Heart right ventricle (tissue), 16 donors: ENCODE results near the gene SURF6. TPM values are rescaled to one million over a fixed set of nuclear protein-coding genes. Genes with fewer than 3 reads are reported as not detected.
"Not testable (repeated sequence)": the region's sequence is repeated elsewhere in the genome, so short reads cannot be mapped to it uniquely, and the experiment has no call there.

Experiments
- ATAC-seq, 8 donors: fragments of 200-7000 bp; cut with Tn5 transposase; one replicate each; pipeline ENCODE4 v1.9.1; 2020; ENCODE audit warnings: mild to moderate bottlenecking in 8 of 8, moderate library complexity in 8 of 8, moderate number of reproducible peaks in 1 of 8
- DNase-seq, 2 donors: peaks; one replicate each; pipeline ENCODE4 v3.0.0-alpha.2; 2020
- H3K27ac ChIP-seq, 10 donors: fragments of 200-600 bp; sonication (generic) in 2 of 10; one replicate each; pipeline versions ENCODE4 v1.5.0 to v1.8.0; 2020 to 2022; ENCODE audit warnings: mild to moderate bottlenecking in 3 of 10
- H3K27me3 ChIP-seq, 7 donors: fragments of 200-600 bp; one replicate each; pipeline ENCODE4 v1.8.0; 2021 to 2022; ENCODE audit warnings: mild to moderate bottlenecking in 2 of 7
- H3K36me3 ChIP-seq, 9 donors: fragments of 200-600 bp; sonication (generic) in 1 of 9; one replicate each; pipeline versions ENCODE4 v1.5.0 to v1.8.0; 2020 to 2022; ENCODE audit warnings: mild to moderate bottlenecking in 2 of 9
- H3K4me1 ChIP-seq, 9 donors: fragments of 200-600 bp; sonication (generic) in 1 of 9; one replicate each; pipeline versions ENCODE4 v1.5.0 to v1.8.0; 2020 to 2022; ENCODE audit warnings: mild to moderate bottlenecking in 4 of 9
- H3K4me3 ChIP-seq, 10 donors: fragments of 200-600 bp; sonication (generic) in 2 of 10; one replicate each; pipeline versions ENCODE4 v1.5.0 to v1.8.0; 2020 to 2022; ENCODE audit warnings: mild to moderate bottlenecking in 7 of 10, moderate library complexity in 2 of 10
- H3K9me3 ChIP-seq, 11 donors: fragments of 200-600 bp in 10 of 11; sonication (generic) in 2 of 11; one replicate each; pipeline versions ENCODE4 v1.5.0 to v1.8.0; 2013 to 2022; ENCODE audit warnings: mild to moderate bottlenecking in 2 of 11, control low read depth in 1 of 11, moderate library complexity in 1 of 11
- WGBS, 2 donors: extraction: QIAGEN DNeasy Blood & Tissue Kit; methylation state at CpG; one replicate each; pipeline ENCODE4 v1.1.7; 2013; ENCODE audit warnings: inconsistent platforms in 1 of 2; 5-methylcytosine and 5-hydroxymethylcytosine counted together
- intact Hi-C, 10 donors: fragments of 100-400 bp; cut with DNase I; formaldehyde crosslinking; loops; one replicate each; pipeline versions ENCODE4 v1.11.1 to v1.14.2; 2022
- polyA plus RNA-seq, 2 donors: library from polyadenylated mRNA; stranded (reverse); fragments of 200-250 nt; gene quantifications; one replicate each; pipeline ENCODE4 v1.2.3, GENCODE V29; 2013
- total RNA-seq, 10 donors: library from RNA; stranded (reverse); fragmentation: NEBNext Ultra II Directional in 3 of 10; extraction: Animal tissue kit (Norgen Biotek cat#: 25700) in 3 of 10; gene quantifications; one replicate each; pipeline versions ENCODE4 v1.2.1 to v1.2.4, GENCODE V29; 2021 to 2023
- TF ChIP-seq, protein P1 (sequence below), 9 donors: fragments of 200-600 bp; sonication (generic) in 2 of 9; IDR thresholded peaks; one replicate each; pipeline versions ENCODE4 v1.5.0 to v1.8.0; 2021 to 2022; ENCODE audit warnings: antibody characterized with exemption in 9 of 9, mild to moderate bottlenecking in 5 of 9, moderate library complexity in 1 of 9
- donor health status: Arrhythmogenic right ventricular cardiomyopathy.
- donor health status: ischemic (EF 13 %, LVEDD 7.1; RV severe dilation, severe dysfunction).
- donor health status: healthy with polysubstance abuse.
- donor health status: DM: no; HTN: yes; CAD: no.
- donor health status: DM: no; HTN: no; CAD: no.
- donor health status: ischemic (EF 25% LVEDD 6.9; RV normal size, moderate dysfunction).
- donor health status: ischemic (EF 25% LVEDD 5.7; RV mildly dilated, moderate dysfunction).
- donor health status: healthy.
- donor health status: DM: yes; HTN: yes; CAD: no.
- donor health status: Ischemic cardiomyopathy.
- donor health status: ischemic (EF 35%, LVEDD 5.7; RV mildly dilated, moderate dysfunction).
- donor health status: nonischemic (EF 11% LVEDD 7.7; RV severe dilation, severe dysfunction).
- donor health status: DM: yes; HTN: yes; CAD: no.
- donor health status: PGD.
- donor health status: ischemic (EF 29% LVEDD 5.4; RV normal size, mild dysfunction).
- donor health status: nonischemic (EF 23%, LVEDD 6.1; RV moderate dilation, normal function).

The SURF6 gene
- total and polyA plus RNA-seq, 12 donors, result 9.1 to 14.8 (median 11.8) TPM

DNA sequence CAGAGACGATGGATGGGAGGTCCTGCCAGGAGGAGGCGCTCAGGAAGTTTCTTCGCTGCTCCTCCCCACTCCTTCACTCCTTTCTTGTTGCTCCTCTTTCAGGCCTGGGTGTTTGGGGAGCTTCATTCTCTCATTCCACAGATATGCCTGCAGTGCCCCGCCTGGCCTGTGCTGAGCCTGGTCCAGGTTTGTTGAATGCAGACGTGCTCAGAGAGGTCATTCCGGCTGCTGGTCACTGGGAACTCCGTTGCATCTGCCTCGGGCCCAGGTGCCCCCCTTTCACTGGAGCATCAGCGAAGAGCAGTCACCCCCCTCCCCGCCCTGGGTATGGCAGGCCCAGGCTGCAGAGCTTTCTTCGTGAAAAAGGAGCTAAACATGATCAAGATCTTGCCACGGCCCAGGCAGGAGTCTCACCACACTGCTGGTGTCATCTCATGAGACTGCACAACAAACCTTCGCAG lies 15.5 kb downstream of the SURF6 start:
- no peak overlapping the region for H3K27ac ChIP-seq
- 77 to 80% methylated on average over 13 of the region's 13 CpGs for WGBS, 2 donors
- no peak for ATAC-seq
- no peak for DNase-seq
- H3K4me3 ChIP-seq, result no peak overlapping the region
- H3K27me3 ChIP-seq, result peaks cover 0 to 10% (median 0%) of the 10 kb centered on the region in 7 donors
- no peaks in the 10 kb centered on the region for H3K9me3 ChIP-seq
- intact Hi-C loops, result loop anchor here in 1 of 10 donors (5.0 kb wide), 1 partner anchor 133 kb away; no protein-coding TSS in a partner anchor
- H3K36me3 ChIP-seq, result no peaks in the 10 kb centered on the region
- H3K4me1 ChIP-seq, result no peaks in the 10 kb centered on the region
- TF ChIP-seq, protein P1, sequence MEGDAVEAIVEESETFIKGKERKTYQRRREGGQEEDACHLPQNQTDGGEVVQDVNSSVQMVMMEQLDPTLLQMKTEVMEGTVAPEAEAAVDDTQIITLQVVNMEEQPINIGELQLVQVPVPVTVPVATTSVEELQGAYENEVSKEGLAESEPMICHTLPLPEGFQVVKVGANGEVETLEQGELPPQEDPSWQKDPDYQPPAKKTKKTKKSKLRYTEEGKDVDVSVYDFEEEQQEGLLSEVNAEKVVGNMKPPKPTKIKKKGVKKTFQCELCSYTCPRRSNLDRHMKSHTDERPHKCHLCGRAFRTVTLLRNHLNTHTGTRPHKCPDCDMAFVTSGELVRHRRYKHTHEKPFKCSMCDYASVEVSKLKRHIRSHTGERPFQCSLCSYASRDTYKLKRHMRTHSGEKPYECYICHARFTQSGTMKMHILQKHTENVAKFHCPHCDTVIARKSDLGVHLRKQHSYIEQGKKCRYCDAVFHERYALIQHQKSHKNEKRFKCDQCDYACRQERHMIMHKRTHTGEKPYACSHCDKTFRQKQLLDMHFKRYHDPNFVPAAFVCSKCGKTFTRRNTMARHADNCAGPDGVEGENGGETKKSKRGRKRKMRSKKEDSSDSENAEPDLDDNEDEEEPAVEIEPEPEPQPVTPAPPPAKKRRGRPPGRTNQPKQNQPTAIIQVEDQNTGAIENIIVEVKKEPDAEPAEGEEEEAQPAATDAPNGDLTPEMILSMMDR (IDR thresholded peaks at IDR 0.05), result no peak

DNA sequence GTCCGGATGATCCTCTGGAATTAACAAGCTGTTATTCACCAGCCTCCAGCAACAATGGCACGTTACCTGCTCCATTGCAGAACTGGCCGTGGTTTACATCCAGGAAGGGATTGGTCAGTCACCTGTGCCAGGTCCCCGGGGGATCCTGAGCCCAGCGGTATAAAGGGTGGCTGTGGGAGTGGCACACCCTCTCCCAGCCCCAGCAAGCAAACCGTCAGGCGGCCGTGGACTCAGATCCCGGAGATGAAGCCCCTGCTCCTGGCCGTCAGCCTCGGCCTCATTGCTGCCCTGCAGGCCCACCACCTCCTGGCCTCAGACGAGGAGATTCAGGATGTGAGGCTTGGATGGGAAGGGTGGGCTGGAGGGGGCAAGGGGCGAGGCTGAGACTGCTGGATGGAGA lies 18.4 kb downstream of the SURF6 start:
- H3K4me1 ChIP-seq, ATAC-seq, H3K27ac ChIP-seq, intact Hi-C loops, H3K4me3 ChIP-seq, H3K27me3 ChIP-seq, DNase-seq, H3K36me3 ChIP-seq, H3K9me3 ChIP-seq: not testable (repeated sequence)
- 78 to 80% methylated on average over 12 to 13 of the region's 13 CpGs for WGBS, 2 donors

DNA sequence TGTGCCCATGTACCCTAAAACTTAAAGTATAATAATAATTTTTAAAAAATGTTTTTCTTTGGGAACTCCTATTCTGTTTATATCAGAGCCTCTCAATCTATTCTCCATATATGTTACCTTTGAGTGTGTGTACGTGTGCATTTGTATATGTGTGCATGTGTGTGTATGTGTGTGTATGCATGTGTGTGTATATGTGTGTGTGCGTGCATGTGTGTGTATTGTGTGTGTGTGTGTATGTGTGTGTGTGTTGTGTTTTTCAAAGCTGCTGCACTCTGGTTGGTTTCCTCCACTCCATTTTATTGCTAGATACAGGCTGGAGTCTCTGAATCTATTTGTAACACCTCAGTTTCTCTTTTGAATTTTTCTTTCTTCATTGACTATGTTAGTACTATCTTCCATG lies 20.0 kb downstream of the SURF6 start:
- ATAC-seq (no peak), DNase-seq (no peak)
- H3K27me3 ChIP-seq, result peaks cover 0 to 4% (median 0%) of the 10 kb centered on the region in 7 donors
- WGBS, 2 donors, result 69 to 75% methylated on average over 2 of the region's 2 CpGs
- intact Hi-C loops, result no loop called here
- TF ChIP-seq, protein P1 (IDR thresholded peaks at IDR 0.05), result no peak
- no peaks in the 10 kb centered on the region for H3K4me1 ChIP-seq
- H3K36me3 ChIP-seq, result no peaks in the 10 kb centered on the region
- H3K27ac ChIP-seq, result no peak overlapping the region
- no peaks in the 10 kb centered on the region for H3K9me3 ChIP-seq
- no peak overlapping the region for H3K4me3 ChIP-seq

DNA sequence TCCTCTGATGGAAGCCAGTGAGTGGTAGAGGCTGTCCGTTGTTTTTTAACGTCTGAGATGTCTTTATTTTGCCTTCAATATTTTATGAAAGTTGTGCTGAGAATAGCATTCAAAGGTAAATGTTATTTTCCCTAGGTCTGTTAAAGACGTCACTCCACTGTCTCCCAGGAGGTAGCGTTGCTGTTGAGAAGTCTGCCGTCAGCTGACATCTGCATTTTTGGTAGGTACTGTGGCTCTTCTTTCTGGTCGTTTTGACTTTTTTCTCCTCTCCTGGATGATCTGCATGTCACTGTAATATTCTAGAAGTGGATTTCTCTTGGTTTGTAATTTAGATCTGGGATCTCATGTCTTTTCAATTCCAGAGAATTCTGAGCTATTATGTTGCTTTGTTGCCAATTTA lies 26.4 kb downstream of the SURF6 start:
- no peak for ATAC-seq
- peaks cover 0 to 21% (median 5%) of the 10 kb centered on the region in 7 donors for H3K27me3 ChIP-seq
- intact Hi-C loops, result no loop called here
- DNase-seq, result no peak
- H3K4me1 ChIP-seq, result no peaks in the 10 kb centered on the region
- TF ChIP-seq, protein P1 (IDR thresholded peaks at IDR 0.05), result no peak
- 83 to 88% methylated on average over 6 of the region's 6 CpGs for WGBS, 2 donors
- no peak overlapping the region for H3K27ac ChIP-seq
- no peak overlapping the region for H3K4me3 ChIP-seq
- no peaks in the 10 kb centered on the region for H3K36me3 ChIP-seq
- H3K9me3 ChIP-seq, result peaks cover 0 to 5% (median 0%) of the 10 kb centered on the region in 11 donors

DNA sequence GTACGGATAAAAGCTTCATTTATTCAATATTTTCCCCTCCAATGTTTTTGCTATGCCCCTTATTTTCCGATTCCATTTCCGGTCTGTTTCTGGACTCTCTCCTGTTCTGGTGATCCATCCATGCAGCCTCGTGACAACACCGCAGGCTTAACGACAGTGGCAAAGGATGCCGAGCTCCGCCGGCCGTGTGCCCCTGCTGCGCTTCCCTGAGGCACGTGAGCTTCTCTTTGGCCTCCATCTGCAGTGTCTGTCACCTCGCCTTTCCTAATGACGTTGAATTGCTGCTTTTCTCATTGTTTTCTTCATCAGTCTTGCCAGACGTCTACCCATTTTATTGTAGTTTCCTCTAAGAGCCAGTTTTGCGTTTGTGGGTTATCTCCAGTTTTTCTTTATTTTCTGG lies 28.7 kb downstream of the SURF6 start:
- H3K9me3 ChIP-seq, result peaks cover 0 to 5% (median 0%) of the 10 kb centered on the region in 11 donors
- ATAC-seq (no peak), DNase-seq (no peak)
- H3K27ac ChIP-seq, result no peak overlapping the region
- H3K27me3 ChIP-seq, result peaks cover 0 to 37% (median 5%) of the 10 kb centered on the region in 7 donors
- H3K36me3 ChIP-seq, result no peaks in the 10 kb centered on the region
- 72% methylated on average over 16 of the region's 16 CpGs for WGBS, 2 donors
- no peak overlapping the region for H3K4me3 ChIP-seq
- intact Hi-C loops, result no loop called here
- no peaks in the 10 kb centered on the region for H3K4me1 ChIP-seq
- TF ChIP-seq, protein P1 (IDR thresholded peaks at IDR 0.05), result no peak
